HL-60 (cell line): ENCODE data around the gene MYO10.

ENCODE experiments used
- DNase-seq, 2 experiments: peaks; one replicate each; pipeline ENCODE4 v3.0.0-alpha.2; 2010 to 2020; ENCODE audit warnings: low read depth in 1 of 2, low spot score in 1 of 2
- H3K27ac ChIP-seq: fragments of 250-450 bp; sonication (Bioruptor Pico); replicated peaks from 2 replicates; pipeline ENCODE4 v1.5.1; 2020; ENCODE audit warnings: mild to moderate bottlenecking, moderate library complexity
- H3K27me3 ChIP-seq: fragments of 250-450 bp; sonication (Bioruptor Pico); 2 replicates; pipeline ENCODE4 v1.5.1; 2021; ENCODE audit warnings: mild to moderate bottlenecking, moderate library complexity; ENCODE audit not compliant: insufficient read depth, poor library complexity, severe bottlenecking
- H3K4me3 ChIP-seq: replicated peaks from 2 replicates; pipeline ENCODE4 v1.5.1; 2011; ENCODE audit warnings: mild to moderate bottlenecking, control low read depth, low read length; ENCODE audit not compliant: insufficient read depth
- CTCF ChIP-seq: IDR thresholded peaks from one replicate; pipeline ENCODE4 v1.5.1; 2011; ENCODE audit warnings: low read length, control low read depth, inconsistent platforms; ENCODE audit not compliant: insufficient read depth
- GABPA ChIP-seq: IDR thresholded peaks from 2 replicates; pipeline ENCODE4 v1.6.1; 2012; ENCODE audit warnings: low read depth
- POLR2AphosphoS5 ChIP-seq: IDR thresholded peaks from 2 replicates; pipeline ENCODE4 v1.6.1; 2012; ENCODE audit warnings: low read depth
- SPI1 ChIP-seq: IDR thresholded peaks from 2 replicates; pipeline ENCODE4 v1.6.1; 2012; ENCODE audit warnings: low read depth, mild to moderate bottlenecking, borderline replicate concordance
- TF ChIP-seq, protein P1 (sequence below): IDR thresholded peaks from 2 replicates; pipeline ENCODE4 v1.6.1; 2012; ENCODE audit warnings: low read depth; ENCODE audit not compliant: insufficient replicate concordance

The MYO10 gene

DNA sequence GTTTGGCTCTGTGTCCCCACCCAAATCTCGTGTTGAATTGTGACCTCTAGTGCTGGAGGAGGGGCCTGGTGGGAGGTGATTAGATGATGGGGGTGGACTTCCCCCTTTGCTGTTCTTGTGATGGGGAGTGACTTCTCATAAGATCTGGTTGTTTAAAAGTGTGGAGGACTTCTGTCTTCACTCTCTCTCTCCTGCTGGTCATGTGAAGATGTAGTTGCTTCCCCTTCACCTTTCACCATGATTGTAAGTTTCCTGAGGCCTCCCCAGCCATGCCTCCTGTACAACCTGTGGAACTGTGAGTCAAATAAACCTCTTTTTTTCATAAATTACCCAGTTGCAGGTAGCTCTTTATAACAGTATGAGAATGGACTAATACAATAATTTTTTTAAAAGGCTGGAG lies 10.6 kb upstream of the MYO10 start:
- Histone ChIP-seq H3K27me3 (no peaks in the 10 kb centered on the region), H3K27ac (no peak overlapping the region), H3K4me3 (no peak overlapping the region)
- no peak for TF ChIP-seq GABPA
- DNase-seq = no peak

- Histone ChIP-seq H3K27me3 (no peaks in the 10 kb centered on the region), H3K27ac (no peak overlapping the region), H3K4me3 (no peak overlapping the region)
- DNase-seq = no peak
- TF ChIP-seq SPI1 (no peak), POLR2AphosphoS5 (no peak), GABPA (no peak), CTCF (no peak)
- TF ChIP-seq, protein P1, sequence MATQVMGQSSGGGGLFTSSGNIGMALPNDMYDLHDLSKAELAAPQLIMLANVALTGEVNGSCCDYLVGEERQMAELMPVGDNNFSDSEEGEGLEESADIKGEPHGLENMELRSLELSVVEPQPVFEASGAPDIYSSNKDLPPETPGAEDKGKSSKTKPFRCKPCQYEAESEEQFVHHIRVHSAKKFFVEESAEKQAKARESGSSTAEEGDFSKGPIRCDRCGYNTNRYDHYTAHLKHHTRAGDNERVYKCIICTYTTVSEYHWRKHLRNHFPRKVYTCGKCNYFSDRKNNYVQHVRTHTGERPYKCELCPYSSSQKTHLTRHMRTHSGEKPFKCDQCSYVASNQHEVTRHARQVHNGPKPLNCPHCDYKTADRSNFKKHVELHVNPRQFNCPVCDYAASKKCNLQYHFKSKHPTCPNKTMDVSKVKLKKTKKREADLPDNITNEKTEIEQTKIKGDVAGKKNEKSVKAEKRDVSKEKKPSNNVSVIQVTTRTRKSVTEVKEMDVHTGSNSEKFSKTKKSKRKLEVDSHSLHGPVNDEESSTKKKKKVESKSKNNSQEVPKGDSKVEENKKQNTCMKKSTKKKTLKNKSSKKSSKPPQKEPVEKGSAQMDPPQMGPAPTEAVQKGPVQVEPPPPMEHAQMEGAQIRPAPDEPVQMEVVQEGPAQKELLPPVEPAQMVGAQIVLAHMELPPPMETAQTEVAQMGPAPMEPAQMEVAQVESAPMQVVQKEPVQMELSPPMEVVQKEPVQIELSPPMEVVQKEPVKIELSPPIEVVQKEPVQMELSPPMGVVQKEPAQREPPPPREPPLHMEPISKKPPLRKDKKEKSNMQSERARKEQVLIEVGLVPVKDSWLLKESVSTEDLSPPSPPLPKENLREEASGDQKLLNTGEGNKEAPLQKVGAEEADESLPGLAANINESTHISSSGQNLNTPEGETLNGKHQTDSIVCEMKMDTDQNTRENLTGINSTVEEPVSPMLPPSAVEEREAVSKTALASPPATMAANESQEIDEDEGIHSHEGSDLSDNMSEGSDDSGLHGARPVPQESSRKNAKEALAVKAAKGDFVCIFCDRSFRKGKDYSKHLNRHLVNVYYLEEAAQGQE = no peak
These were observed 8.9 kb upstream of the MYO10 start for GRCh38 chr5:16944816-16945562.

- H3K4me3 ChIP-seq = no peak overlapping the region
- no peak overlapping the region for H3K27ac ChIP-seq
These were observed 8.0 kb upstream of the MYO10 start for GRCh38 chr5:16943846-16944678.

More at GRCh38 chr5:16943846-16944678, 8.0 kb upstream of the MYO10 start:
- no peak for DNase-seq
- TF ChIP-seq POLR2AphosphoS5 (no peak), GABPA (no peak), CTCF (no peak), SPI1 (no peak)
- TF ChIP-seq, protein P1 = no peak
- H3K27me3 ChIP-seq = no peaks in the 10 kb centered on the region
